GM19351 (cell line): ENCODE measurements around the gene NUF2.

ENCODE experiments used
- ATAC-seq: cut with Tn5 transposase; IDR thresholded peaks from one replicate; pipeline ENCODE4 v1.9.1; 2021; ENCODE audit warnings: mild to moderate bottlenecking, moderate library complexity; ENCODE audit not compliant: unreplicated experiment

NUF2 gene

DNA sequence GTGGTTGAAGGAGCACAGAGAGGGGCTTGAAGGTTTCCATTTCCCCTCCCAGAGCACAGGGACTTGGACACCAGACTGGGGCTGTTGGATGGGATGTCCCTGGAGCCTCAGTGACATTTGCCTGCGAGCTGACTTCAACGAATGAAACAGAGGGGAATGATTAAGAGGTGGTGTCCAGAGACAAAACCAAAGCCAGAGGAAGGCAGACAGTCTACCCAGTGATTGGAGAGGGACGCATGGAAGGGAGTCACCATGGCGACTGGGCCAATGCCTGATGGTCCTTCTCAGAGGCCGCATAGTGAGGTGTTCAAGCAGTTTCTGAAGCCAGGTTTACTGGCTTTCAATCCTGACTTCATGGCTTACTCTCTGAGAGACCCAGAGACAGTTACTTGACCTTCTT, 77.2 kb downstream of the NUF2 start:
- no peak for ATAC-seq

DNA sequence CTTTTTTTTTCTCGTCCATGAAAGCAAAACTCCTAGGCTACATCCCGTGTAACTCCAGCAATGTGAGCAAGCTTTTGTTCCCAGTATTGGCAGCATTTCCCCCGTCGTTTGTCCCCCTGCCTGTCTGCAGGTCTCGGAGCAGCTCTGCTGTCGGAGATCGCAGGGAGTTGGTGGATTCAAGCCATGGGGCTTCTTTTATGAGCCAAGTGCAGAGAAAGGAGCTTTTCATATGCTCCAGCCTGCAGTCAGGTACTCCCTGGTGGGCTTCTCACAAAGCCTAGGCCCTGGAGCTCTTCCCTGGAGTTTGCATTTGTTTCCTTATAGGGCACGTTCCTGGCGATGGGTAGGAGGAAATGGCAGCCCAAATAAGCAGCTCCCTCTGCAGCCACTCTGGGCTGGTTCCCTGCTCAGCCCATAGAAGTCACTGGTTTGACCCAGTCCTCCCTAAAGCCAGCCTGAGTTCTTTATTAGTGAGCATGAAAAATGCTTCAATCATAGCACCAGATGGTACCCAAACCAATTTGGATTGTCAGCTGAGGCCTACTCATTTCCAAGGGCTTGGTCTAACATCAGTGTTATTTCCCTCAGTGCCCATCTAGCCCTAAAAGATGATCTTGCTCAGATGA, 78.3 kb downstream of the NUF2 start:
- no peak for ATAC-seq

DNA sequence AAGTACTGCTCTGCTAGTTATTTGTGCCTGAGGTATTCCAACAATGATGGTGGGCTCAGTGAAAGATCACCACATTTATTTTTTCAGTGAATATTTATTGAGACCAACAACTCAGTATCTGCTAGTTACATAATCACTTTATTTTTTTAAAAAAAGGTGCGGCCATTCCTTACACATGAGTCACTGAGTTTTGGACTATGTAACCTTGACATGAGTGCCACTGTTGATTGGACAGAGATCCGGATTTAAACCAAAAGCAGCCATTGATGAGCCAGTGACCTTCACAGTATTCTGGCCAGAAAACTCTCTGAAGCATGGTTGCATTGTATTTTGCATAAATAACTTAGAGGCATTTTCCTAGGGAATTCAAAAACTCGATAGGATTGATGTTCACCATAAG, 79.5 kb downstream of the NUF2 start:
- ATAC-seq, result no peak
